GM23338 (cell line): Measurements from ENCODE around the gene MTHFR. TPM values are rescaled to one million over a fixed set of nuclear protein-coding genes. Genes with fewer than 3 reads are reported as not detected.

Experiments
- ATAC-seq: fragments of 200-7000 bp; cut with Tn5 transposase; 3 replicates; pipeline ENCODE4 v1.9.1; 2020
- DNase-seq: peaks from one replicate; pipeline ENCODE4 v3.0.0-alpha.2; 2015; ENCODE audit warnings: low spot score
- H2AFZ ChIP-seq: fragments of 200-600 bp; sonication (generic); 2 replicates; pipeline ENCODE4 v1.8.0; 2016; ENCODE audit warnings: antibody characterized with exemption, mild to moderate bottlenecking, moderate library complexity
- H3F3A ChIP-seq: fragments of 200-600 bp; sonication (generic); replicated peaks from 2 replicates; pipeline ENCODE4 v1.8.0; 2017; ENCODE audit warnings: antibody characterized with exemption, mixed run types, low read depth
- H3K27ac ChIP-seq: fragments of 200-600 bp; sonication (generic); 2 replicates; pipeline ENCODE4 v1.6.1; 2016; ENCODE audit warnings: low read depth
- H3K27me3 ChIP-seq: fragments of 200-600 bp; sonication (generic); 2 replicates; pipeline ENCODE4 v1.8.0; 2016; ENCODE audit warnings: mild to moderate bottlenecking, mixed run types, moderate library complexity; ENCODE audit not compliant: insufficient read depth
- H3K36me3 ChIP-seq: fragments of 200-600 bp; sonication (generic); 2 replicates; pipeline ENCODE4 v1.8.0; 2016; ENCODE audit warnings: mild to moderate bottlenecking; ENCODE audit not compliant: insufficient read depth
- H3K4me1 ChIP-seq: fragments of 200-600 bp; sonication (generic); 2 replicates; pipeline ENCODE4 v1.8.0; 2016; ENCODE audit warnings: mild to moderate bottlenecking, moderate library complexity; ENCODE audit not compliant: insufficient read depth
- H3K4me2 ChIP-seq: fragments of 200-600 bp; sonication (generic); 2 replicates; pipeline ENCODE4 v1.7.1; 2017; ENCODE audit warnings: mixed run types
- H3K4me3 ChIP-seq: fragments of 200-600 bp; sonication (generic); 2 replicates; pipeline ENCODE4 v1.6.1; 2016; ENCODE audit warnings: mixed run types
- H3K79me2 ChIP-seq: fragments of 200-600 bp; sonication (generic); replicated peaks from 2 replicates; pipeline ENCODE4 v1.8.0; 2017; ENCODE audit warnings: mild to moderate bottlenecking; ENCODE audit not compliant: insufficient read depth
- H3K9me2 ChIP-seq: fragments of 200-600 bp; sonication (generic); 2 replicates; pipeline ENCODE4 v1.8.0; 2017; ENCODE audit not compliant: insufficient read depth
- H4K20me1 ChIP-seq: fragments of 200-600 bp; sonication (generic); replicated peaks from 2 replicates; pipeline ENCODE4 v1.8.0; 2017; ENCODE audit warnings: mild to moderate bottlenecking; ENCODE audit not compliant: insufficient read depth
- H3K27ac Mint-ChIP-seq: 2 replicates; pipeline ENCODE4 v1.8.0; 2020; ENCODE audit warnings: inconsistent platforms, mild to moderate bottlenecking, moderate library complexity, mixed read lengths
- H3K27me3 Mint-ChIP-seq: 3 replicates; pipeline ENCODE4 v1.8.0; 2022; ENCODE audit warnings: low read depth, mild to moderate bottlenecking, moderate library complexity, mixed read lengths, inconsistent platforms; ENCODE audit not compliant: insufficient read depth, poor library complexity
- H3K36me3 Mint-ChIP-seq: 3 replicates; pipeline ENCODE4 v1.8.0; 2021; ENCODE audit warnings: low read depth, mild to moderate bottlenecking, inconsistent platforms, moderate library complexity, mixed read lengths
- H3K4me1 Mint-ChIP-seq: 3 replicates; pipeline ENCODE4 v1.8.0; 2020; ENCODE audit warnings: mild to moderate bottlenecking, inconsistent platforms, mixed read lengths
- H3K4me3 Mint-ChIP-seq: 3 replicates; pipeline ENCODE4 v1.8.0; 2021; ENCODE audit warnings: moderate library complexity, mild to moderate bottlenecking, inconsistent platforms, mixed read lengths
- H3K9me3 Mint-ChIP-seq: 3 replicates; pipeline ENCODE4 v1.8.0; 2020; ENCODE audit warnings: moderate library complexity, mild to moderate bottlenecking, inconsistent platforms, mixed read lengths
- CREB1 ChIP-seq: fragments of 250-450 bp; sonication (Bioruptor Pico); IDR thresholded peaks from 2 replicates; pipeline ENCODE4 v1.5.0; 2020; ENCODE audit warnings: low read depth, mild to moderate bottlenecking, moderate library complexity
- CTCF ChIP-seq, 2 experiments: fragments of 200-600 bp in 1 of 2; sonication (generic) in 1 of 2; conservative IDR thresholded peaks; 2 replicates each; pipeline versions ENCODE4 v1.5.1 to v1.6.1; 2016 to 2017; ENCODE audit warnings: antibody characterized with exemption in 2 of 2, low read depth in 2 of 2, mild to moderate bottlenecking in 2 of 2, moderate library complexity in 1 of 2
- ETS1 ChIP-seq: IDR thresholded peaks from 2 replicates; pipeline ENCODE4 v1.6.1; 2016; ENCODE audit warnings: antibody characterized with exemption
- EZH2 ChIP-seq: fragments of 200-600 bp; sonication (generic); IDR thresholded peaks from one replicate; pipeline ENCODE4 v1.8.0; 2017; ENCODE audit warnings: antibody characterized with exemption, mild to moderate bottlenecking, low read depth; ENCODE audit not compliant: unreplicated experiment
- EZH2phosphoT487 ChIP-seq: fragments of 200-600 bp; sonication (generic); IDR thresholded peaks from one replicate; pipeline ENCODE4 v1.8.1; 2018; ENCODE audit warnings: antibody characterized with exemption; ENCODE audit not compliant: unreplicated experiment
- JUNB ChIP-seq: IDR thresholded peaks from one replicate; pipeline ENCODE4 v1.6.1; 2016; ENCODE audit warnings: antibody characterized with exemption; ENCODE audit not compliant: unreplicated experiment
- NANOG ChIP-seq: IDR thresholded peaks from 2 replicates; pipeline ENCODE4 v1.6.1; 2016; ENCODE audit warnings: antibody characterized with exemption, borderline replicate concordance
- POLR2AphosphoS5 ChIP-seq: IDR thresholded peaks from 2 replicates; pipeline ENCODE4 v1.6.1; 2016; ENCODE audit warnings: antibody characterized with exemption, low read depth
- REST ChIP-seq: IDR thresholded peaks from one replicate; pipeline ENCODE4 v1.6.1; 2018; ENCODE audit warnings: antibody characterized with exemption; ENCODE audit not compliant: unreplicated experiment
- STAT1 ChIP-seq: IDR thresholded peaks from one replicate; pipeline ENCODE4 v1.6.1; 2016; ENCODE audit warnings: antibody characterized with exemption; ENCODE audit not compliant: unreplicated experiment
- ZNF114 ChIP-seq: fragments of 250-450 bp; sonication (Bioruptor Pico); IDR thresholded peaks from 2 replicates; pipeline ENCODE4 v1.5.0; 2020; ENCODE audit warnings: mild to moderate bottlenecking, moderate library complexity
- ZNF331 ChIP-seq: fragments of 250-450 bp; sonication (Bioruptor Pico); IDR thresholded peaks from 2 replicates; pipeline ENCODE4 v1.5.0; 2020; ENCODE audit warnings: low read depth, mild to moderate bottlenecking, moderate library complexity
- ZNF462 ChIP-seq: fragments of 250-450 bp; sonication (Bioruptor Pico); IDR thresholded peaks from 2 replicates; pipeline ENCODE4 v1.5.0; 2020; ENCODE audit warnings: mild to moderate bottlenecking, moderate library complexity
- polyA plus RNA-seq: library from polyadenylated mRNA; unstranded; fragments of >200 nt; fragmentation: Nextera tagmentation; extraction: Ambion mirVana; gene quantifications from 2 replicates; pipeline ENCODE4 v1.2.1, GENCODE V29; 2016
- total RNA-seq: library from RNA; depleted of rRNA; stranded (reverse); fragments of >200 nt; shearing (Covaris generic); gene quantifications from 2 replicates; pipeline ENCODE4 v1.2.3, GENCODE V29; 2014

The MTHFR gene
- total and polyA plus RNA-seq, 2 experiments from 2014 or later, result 6.9 to 21.6 TPM

GRCh38 chr1:11787804-11788436 is 17.8 kb downstream of the MTHFR start:
- DNase-seq, result peak; percentile 21
- Mint-ChIP-seq H3K9me3 (no peaks in the 10 kb centered on the region), H3K27me3 (peaks cover 7% of the 10 kb centered on the region), H3K36me3 (peaks cover 12% of the 10 kb centered on the region; the same call in 2 of the 3 replicates), H3K4me1 (peaks cover 36% of the 10 kb centered on the region), H3K27ac (0 out of 2 replicates have a peak overlapping the region, but pooled peaks have one; percentile 75), H3K4me3 (no peak overlapping the region)
- Histone ChIP-seq H3K36me3 (no peaks in the 10 kb centered on the region), H3K9me2 (no peaks in the 10 kb centered on the region), H3K4me1 (peaks cover 38% of the 10 kb centered on the region), H3K27me3 (no peaks in the 10 kb centered on the region), H3K4me3 (peak overlapping the region; percentile 9; the same call in 1 of the 2 replicates), H2AFZ (no peak overlapping the region), H4K20me1 (no peaks in the 10 kb centered on the region), H3K79me2 (no peaks in the 10 kb centered on the region), H3K27ac (peak overlapping the region; percentile 86), H3F3A (peaks cover 22% of the 10 kb centered on the region), H3K4me2 (peak overlapping the region; percentile 68; the same call in 1 of the 2 replicates)
- ATAC-seq, result peak; percentile 4; the same call in 2 of the 3 replicates
- no peak for TF ChIP-seq EZH2phosphoT487
- no peak for TF ChIP-seq ZNF114 (CRISPR knock-in tag)
- TF ChIP-seq EZH2, result no peak
- no peak for TF ChIP-seq ETS1
- no peak for TF ChIP-seq CREB1
- TF ChIP-seq STAT1, result no peak
- no peak for TF ChIP-seq REST
- no peak for TF ChIP-seq CTCF (conservative IDR thresholded peaks at IDR 0.05; ENCODE audit: low read depth in 2 of 2)
- no peak for TF ChIP-seq JUNB
- no peak for TF ChIP-seq ZNF462 (CRISPR knock-in tag)
- no peak for TF ChIP-seq NANOG
- TF ChIP-seq POLR2AphosphoS5, result no peak
- TF ChIP-seq ZNF331 (CRISPR knock-in tag), result no peak
